Ishikawa (cell line): ENCODE results near the gene CHD2.

Experiments used
- CEBPB ChIP-seq: IDR thresholded peaks from 2 replicates; pipeline ENCODE4 v1.6.1; 2012
- EP300 ChIP-seq: IDR thresholded peaks from 2 replicates; pipeline ENCODE4 v1.6.1; 2012; ENCODE audit warnings: borderline replicate concordance
- TAF1 ChIP-seq: IDR thresholded peaks from 2 replicates; pipeline ENCODE4 v1.6.1; 2012; ENCODE audit warnings: low read depth, mild to moderate bottlenecking
- TEAD4 ChIP-seq: IDR thresholded peaks from 2 replicates; pipeline ENCODE4 v1.6.1; 2012

- TF ChIP-seq TAF1 (no peak), CEBPB (no peak), TEAD4 (no peak), EP300 (no peak)
These were observed 129.8 kb downstream of the CHD2 start for GRCh38 chr15:93029836-93030429.
